ENCODE results near the gene ANKFY1. TPM values are rescaled to one million over a fixed set of nuclear protein-coding genes. Genes with fewer than 3 reads are reported as not detected.
"Not testable (repeated sequence)": the region's sequence is repeated elsewhere in the genome, so short reads cannot be mapped to it uniquely, and the experiment has no call there.

The ANKFY1 gene
- total RNA-seq, 1 experiment from 2014 or later: 63.2 TPM

- CTCF ChIA-PET: no interaction called here
- Histone ChIP-seq H3K36me3 (ENCODE audit: insufficient read depth, low read length, poor library complexity, severe bottlenecking) (no peaks in the 10 kb centered on the region), H3K27ac (ENCODE audit: low read depth, low read length, poor library complexity, severe bottlenecking) (peak overlapping the region; percentile 99), H3K9me3 (ENCODE audit: low read depth, low read length, poor library complexity, severe bottlenecking) (no peaks in the 10 kb centered on the region), H3K4me1 (ENCODE audit: insufficient read depth, low read length, poor library complexity, severe bottlenecking) (peaks cover 16% of the 10 kb centered on the region), H3K4me3 (ENCODE audit: low read depth, low read length, poor library complexity, severe bottlenecking) (peak overlapping the region; percentile 99), H3K27me3 (replicated peaks; ENCODE audit: insufficient read depth, low read depth, low read length, poor library complexity) (no peaks in the 10 kb centered on the region)
- POLR2A ChIA-PET (ENCODE audit: low non-redundant PET): no interaction called here
- no peak for TF ChIP-seq CTCF (conservative IDR thresholded peaks at IDR 0.05; ENCODE audit: low read depth, low read length)
- no peak for TF ChIP-seq EZH2 (IDR thresholded peaks at IDR 0.05; ENCODE audit: borderline replicate concordance, low read depth, low read length, poor library complexity, severe bottlenecking)
- DNase-seq (ENCODE audit: low spot score): peak; percentile 38
- intact Hi-C loops (cut with micrococcal nuclease; ENCODE audit: unreplicated experiment): no loop called here
- BruUV-seq (replicated peaks): no TSS peak
Observed at GRCh38 chr17:4142107-4142900, 121.5 kb downstream of the ANKFY1 start.

GRCh38 chr17:4140125-4140524, 123.7 kb downstream of the ANKFY1 start:
- peaks cover 16% of the 10 kb centered on the region for H3K4me1 ChIP-seq (ENCODE audit: insufficient read depth, low read length, poor library complexity, severe bottlenecking)
- no peak overlapping the region for H3K27ac ChIP-seq (ENCODE audit: low read depth, low read length, poor library complexity, severe bottlenecking)
- no peaks in the 10 kb centered on the region for H3K9me3 ChIP-seq (ENCODE audit: low read depth, low read length, poor library complexity, severe bottlenecking)
- H3K36me3 ChIP-seq (ENCODE audit: insufficient read depth, low read length, poor library complexity, severe bottlenecking): no peaks in the 10 kb centered on the region
- no peak for DNase-seq (ENCODE audit: low spot score)
- intact Hi-C loops (cut with micrococcal nuclease; ENCODE audit: unreplicated experiment): no loop called here
- TF ChIP-seq EZH2 (IDR thresholded peaks at IDR 0.05; ENCODE audit: borderline replicate concordance, low read depth, low read length, poor library complexity, severe bottlenecking) (no peak), CTCF (conservative IDR thresholded peaks at IDR 0.05; ENCODE audit: low read depth, low read length) (no peak)
- H3K4me3 ChIP-seq (ENCODE audit: low read depth, low read length, poor library complexity, severe bottlenecking): no peak overlapping the region
- BruUV-seq (replicated peaks): no TSS peak
- ChIA-PET POLR2A (ENCODE audit: low non-redundant PET) (no interaction called here), CTCF (no interaction called here)
- no peaks in the 10 kb centered on the region for H3K27me3 ChIP-seq (replicated peaks; ENCODE audit: insufficient read depth, low read depth, low read length, poor library complexity)

GRCh38 chr17:4138906-4139526, 124.8 kb downstream of the ANKFY1 start:
- H3K27me3 ChIP-seq (replicated peaks; ENCODE audit: insufficient read depth, low read depth, low read length, poor library complexity); DNase-seq (ENCODE audit: low spot score); intact Hi-C loops (cut with micrococcal nuclease; ENCODE audit: unreplicated experiment); H3K9me3 ChIP-seq (ENCODE audit: low read depth, low read length, poor library complexity, severe bottlenecking); H3K4me3 ChIP-seq (ENCODE audit: low read depth, low read length, poor library complexity, severe bottlenecking); CTCF ChIA-PET; POLR2A ChIA-PET (ENCODE audit: low non-redundant PET); H3K27ac ChIP-seq (ENCODE audit: low read depth, low read length, poor library complexity, severe bottlenecking); H3K36me3 ChIP-seq (ENCODE audit: insufficient read depth, low read length, poor library complexity, severe bottlenecking); BruUV-seq (replicated peaks): not testable (repeated sequence)
- peaks cover 16% of the 10 kb centered on the region for H3K4me1 ChIP-seq (ENCODE audit: insufficient read depth, low read length, poor library complexity, severe bottlenecking)

Data from A673 (cell line).